ENCODE data around the gene CDH4.

Gene CDH4

DNA sequence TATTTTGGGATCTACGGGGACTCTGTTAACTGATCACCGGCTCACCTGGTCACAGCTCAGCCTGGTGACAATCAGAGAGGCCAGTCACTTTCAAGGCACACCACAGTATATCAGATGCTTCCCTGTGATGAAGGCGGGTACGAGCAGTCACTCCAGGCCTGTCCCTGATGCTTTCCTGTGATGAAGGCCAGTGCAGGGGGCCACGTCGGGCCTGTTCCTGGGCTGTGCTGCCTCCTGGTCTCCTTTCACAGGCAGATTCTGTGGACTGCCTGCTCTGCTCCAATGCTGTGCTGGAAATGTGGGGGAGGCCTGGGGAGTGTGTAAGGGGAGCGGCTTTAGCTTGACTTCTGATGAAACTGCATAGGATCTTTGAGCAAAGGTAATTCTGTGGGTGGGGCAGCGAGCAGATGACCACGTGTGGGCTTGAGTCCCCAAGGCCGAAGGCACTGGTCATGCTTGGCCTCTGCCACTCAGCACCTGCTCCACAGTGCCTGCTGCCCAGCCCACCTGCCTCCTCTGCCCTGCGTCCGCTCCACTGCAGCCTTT is 441.1 kb downstream of the CDH4 start:
- DNase-seq (ENCODE audit: low spot score): no peak

DNA sequence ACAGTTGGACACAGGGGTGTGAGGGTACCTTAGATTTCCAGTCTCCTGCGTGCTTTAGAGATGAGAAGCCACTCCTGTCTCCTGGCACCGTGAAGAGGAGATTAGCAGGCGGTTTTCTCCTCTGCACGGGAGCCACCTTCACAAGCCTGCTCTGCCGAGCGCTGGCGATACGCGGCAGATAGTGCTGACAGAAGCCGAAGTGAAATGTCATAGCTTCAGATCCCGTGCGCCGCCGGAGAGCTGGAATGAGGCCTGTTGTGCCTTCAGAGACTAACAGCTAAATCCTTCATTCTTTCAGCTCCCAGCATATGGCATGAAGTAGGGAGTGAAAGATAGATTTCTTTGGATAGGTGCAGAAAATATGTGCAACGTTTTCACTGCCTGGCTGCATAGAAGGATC is 442.6 kb downstream of the CDH4 start:
- no peak for DNase-seq (ENCODE audit: low spot score)

DNA sequence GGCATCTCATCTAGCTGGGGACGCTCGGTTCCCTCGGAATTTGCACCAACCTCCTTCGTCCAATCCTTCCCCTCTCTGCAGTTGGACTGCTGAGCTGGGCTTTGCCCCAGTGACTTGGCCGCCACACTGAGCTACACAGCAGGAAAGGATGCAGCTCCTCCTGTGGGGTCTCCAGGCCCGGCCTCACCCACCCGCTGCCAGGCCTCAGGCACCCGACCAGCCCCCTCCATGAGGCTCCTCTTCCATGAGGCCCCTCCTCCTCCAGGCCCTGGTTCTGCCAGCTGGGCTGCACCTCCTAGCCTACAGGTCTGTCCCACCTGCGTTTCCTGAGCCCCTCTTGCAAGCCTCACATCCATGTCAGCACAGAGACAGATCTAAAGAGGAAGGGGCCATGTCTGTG is 443.7 kb downstream of the CDH4 start:
- no peak for DNase-seq (ENCODE audit: low spot score)

DNA sequence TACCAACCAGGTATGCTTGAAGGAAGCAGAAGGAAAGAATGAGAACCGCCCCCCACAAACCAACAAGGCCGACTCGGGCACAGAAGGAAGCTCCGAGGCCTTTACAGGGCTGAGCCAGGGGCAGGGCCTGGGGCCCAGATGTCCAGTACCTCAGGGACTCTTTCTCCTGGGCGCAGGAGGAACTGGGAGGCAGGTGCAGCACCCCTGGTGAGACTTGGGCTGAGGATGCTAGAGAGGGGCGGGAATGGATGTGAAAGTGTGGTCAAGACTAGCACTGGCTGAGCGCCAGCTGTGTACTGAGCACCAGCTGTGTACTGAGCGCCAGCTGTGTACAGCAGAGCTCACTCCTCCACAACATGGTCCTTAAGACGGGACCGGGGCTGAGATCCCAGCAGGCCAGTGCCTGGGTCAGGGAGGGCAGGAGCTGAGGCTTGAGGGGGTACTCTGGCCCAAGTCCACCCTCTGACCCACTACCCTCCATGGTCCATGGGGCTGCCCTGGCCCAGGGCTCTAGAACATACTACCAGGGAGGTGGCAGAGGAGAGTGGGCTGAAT is 444.2 kb downstream of the CDH4 start:
- DNase-seq (ENCODE audit: low spot score): no peak

DNA sequence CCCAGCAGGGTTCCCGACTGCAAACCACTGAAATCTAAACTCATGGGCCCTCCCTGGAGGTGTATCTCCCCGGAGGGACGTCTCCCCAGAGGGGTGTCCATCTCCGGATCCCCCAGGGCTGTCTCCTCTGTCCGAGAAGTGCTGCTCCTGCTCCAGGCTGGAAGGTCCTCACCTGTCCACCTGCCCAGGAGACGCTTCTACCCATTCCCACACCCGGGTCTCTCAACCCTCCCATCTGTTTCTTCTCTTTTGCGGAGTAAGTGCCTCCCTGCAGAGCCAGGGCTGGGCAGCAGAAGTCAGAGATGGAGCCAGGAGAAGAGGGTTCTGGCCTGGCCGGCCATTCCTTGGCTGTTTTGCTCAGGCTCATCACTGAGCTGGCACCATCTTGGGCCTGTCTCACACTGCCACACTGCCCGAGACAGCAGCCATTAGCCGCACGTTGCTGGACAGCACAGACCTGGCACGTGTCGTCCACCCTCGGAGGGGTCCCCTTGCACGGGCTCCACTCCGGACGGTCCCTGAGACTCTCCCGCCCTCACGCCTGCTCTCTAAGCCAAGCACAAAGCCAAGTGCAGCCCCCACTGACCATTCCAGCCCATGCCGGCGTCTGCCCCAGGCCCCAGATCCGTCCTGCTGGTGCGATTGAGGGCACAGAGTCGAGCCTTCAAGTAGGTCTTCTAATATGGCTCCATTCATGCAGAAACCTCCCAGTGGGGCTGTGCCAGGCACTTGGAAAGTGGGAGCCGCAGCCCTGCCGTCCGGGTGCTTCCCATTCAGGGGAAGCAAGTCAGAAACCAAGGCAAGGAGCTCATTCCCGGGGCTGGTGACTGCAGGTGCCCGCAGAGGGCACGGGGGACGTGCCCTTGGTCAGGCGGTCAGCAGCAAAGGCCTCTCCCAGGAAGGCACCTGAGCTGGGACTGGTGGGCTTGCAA is 445.9 kb downstream of the CDH4 start:
- no peak for DNase-seq (ENCODE audit: low spot score)

DNA sequence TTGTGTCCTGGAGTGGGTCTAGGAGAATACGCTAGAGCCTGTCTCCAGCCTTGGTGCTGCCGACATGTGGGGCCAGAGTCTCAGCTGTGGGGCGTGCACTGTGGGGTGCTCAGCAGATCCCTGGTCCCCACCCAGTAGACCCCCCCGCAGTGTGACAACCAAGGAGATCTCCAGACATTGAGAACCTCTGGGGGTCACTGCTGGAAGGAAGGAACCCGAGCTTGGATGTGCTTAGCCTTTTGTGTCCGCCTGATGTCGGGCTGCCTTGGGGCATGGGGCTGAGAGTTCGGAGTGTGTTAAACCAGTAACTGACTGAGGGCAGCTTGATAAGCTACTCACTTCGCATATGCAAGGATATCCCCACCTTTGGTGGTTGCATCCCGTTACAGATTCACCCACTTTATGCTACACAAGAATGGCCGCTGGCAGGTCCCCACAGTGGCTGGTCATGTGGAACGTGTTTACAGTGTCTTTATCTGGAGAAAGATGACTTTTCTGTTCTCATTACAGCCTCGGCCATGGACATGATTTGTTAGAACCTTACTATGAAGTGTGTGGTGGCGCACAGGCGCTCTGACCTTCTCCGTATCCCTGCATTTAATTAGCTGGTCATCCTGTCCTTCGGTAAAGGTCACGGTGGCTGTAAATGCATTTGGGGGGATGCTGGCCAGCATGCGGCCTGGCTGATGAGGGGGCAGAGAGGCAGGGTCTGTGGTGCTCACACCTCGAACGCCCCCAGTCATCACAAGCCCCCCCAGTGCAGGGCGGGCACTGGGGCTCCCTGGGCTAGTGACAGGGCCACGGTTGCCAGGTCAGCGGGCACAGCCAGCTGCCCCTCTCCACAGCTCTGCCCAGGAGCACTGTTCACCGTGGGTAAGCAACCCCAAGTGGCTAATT is 446.8 kb downstream of the CDH4 start:
- DNase-seq (ENCODE audit: low spot score): no peak

DNA sequence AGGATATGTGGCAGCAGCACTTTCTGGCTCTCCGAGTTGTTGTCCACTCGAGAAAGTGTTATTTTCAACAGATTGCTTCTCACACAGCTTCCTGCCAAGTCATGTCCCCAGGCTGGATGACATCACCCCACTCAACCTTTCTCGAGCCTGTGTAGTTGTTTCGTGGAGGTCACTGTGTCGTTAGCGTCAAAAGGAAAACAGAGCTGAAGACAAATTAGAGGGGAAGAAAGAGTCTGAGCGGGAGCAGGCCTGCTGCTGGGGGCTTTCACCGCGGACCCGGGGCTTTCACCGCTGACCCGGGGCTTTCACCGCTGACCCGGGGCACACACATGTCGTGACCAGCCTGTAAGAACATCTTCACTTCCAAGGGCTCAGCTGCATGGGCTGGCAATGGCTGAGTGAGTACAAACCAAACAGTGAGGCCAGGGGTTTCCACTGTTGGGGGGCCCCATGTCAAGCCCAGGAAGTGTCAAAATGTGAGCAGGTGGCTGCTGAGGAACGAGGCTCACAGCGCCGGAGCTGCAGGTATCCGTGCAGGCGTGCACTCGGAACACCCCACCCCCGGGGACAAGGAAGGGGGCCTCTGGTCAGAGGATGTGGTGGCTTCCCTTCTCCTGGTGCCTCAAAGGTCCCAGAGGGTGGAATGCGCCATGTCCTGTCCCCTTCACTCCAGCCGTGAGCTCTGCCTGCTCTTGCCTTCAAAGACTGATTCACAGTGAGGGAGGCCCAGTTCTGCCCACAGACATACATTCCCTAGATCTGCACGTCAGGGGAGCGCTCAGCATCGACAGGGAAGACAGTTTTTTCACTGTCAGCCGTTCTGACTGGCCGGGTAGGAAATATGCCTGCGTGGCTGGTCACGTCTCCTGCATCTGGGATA is 447.7 kb downstream of the CDH4 start:
- DNase-seq (ENCODE audit: low spot score): no peak

DNA sequence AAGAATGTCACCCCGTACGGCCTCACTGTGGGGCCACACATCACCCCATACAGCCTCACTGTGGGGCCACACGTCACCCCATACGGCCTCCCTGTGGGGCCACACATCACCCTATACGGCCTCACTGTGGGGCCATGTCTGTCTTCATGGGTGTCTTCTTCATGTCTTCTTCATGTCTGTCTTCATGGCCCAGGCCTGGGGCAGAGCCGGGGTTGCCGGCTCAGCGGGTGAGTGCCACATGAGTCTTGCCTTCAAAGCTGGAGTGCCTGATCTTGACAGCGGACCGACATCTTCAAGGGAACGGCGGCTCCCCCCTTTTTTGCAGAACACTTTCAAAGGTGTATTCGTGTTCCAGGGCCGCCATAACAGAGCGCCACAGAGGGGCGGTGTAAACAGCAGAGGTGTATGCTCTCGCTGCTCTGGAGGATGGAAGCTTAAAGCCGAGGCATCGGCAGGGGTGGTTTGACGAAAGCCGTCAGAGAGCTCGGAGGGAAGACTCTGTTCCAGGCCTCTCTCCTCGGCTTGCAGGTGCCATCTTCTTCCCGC is 448.6 kb downstream of the CDH4 start:
- no peak for DNase-seq (ENCODE audit: low spot score)

DNA sequence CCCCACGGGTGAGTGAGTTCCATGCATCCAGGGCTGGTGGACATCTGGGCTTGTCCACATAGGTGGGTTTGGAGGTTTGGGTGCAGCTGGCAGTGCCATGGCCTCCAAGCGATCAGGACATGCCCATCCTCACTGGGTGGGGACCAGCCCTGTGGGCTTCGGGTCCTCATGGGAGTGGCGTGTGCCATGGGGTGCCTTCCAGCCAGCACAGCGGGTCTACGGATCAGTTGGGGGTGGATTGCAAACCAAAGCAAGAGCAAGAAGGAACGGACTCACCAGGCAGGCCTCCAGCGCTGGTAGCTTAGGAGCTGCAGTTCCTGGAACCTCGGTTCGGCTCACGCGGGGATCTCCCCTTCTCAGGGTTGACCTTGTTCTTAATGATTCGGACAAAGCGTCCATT is 449.3 kb downstream of the CDH4 start:
- no peak for DNase-seq (ENCODE audit: low spot score)

DNA sequence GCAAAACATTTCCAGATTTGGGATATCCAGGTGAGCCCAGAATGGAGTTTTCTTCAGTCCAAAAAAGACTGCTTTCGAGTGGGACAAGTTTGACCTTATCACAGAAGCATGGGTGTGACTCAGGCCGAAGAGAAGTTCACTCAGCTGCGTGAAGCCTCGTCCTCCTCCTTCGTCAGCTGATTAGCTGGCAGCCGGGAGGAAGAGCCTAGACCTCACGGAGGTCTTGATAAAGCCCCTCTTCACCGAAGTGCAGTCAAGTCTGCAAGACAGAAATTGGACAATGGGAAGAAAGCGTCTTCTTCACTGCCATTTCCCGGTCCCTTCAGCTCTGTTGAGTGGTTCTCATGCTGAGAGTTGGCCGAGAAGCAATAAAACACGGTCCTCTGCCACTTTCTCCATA is 449.7 kb downstream of the CDH4 start:
- no peak for DNase-seq (ENCODE audit: low spot score)

DNA sequence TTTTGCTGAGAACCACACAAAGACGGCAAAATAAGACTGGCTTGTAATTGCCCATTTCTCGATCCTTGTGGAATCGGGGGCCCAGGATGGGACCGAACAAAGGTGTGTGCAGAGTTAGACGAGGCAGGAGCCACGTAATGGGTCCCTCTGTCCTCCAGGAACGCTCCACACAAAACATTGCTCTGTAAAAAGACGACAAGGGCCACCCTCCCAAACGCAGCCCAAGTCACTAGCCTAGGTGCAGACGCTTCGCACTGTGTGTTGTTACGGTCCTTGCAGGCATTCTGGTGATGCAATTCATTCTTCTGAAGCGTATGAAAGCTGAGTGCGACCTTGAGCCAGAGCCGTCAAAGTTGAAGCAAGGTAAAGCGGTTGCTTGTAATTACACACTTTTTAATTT is 450.2 kb downstream of the CDH4 start:
- DNase-seq (ENCODE audit: low spot score): no peak

DNA sequence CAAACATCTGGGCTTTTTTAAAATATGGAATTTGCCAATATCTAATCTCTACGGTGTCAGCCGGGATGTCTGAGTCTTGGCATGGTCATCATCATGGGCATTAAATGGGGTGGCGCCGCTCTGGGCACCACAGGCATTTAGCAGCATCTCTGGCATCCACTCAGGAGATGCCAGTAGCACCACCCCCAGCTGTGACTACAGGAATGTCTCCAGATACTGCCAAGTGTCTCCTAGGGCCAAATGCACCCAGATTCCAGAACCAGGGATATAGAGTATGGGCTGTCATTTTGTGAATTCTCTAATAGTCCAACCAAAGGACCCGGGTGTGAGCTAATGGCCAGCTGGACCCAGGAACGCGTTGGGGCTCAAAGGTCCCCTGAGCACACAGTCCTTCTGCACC is 452.6 kb downstream of the CDH4 start:
- DNase-seq (ENCODE audit: low spot score): no peak

DNA sequence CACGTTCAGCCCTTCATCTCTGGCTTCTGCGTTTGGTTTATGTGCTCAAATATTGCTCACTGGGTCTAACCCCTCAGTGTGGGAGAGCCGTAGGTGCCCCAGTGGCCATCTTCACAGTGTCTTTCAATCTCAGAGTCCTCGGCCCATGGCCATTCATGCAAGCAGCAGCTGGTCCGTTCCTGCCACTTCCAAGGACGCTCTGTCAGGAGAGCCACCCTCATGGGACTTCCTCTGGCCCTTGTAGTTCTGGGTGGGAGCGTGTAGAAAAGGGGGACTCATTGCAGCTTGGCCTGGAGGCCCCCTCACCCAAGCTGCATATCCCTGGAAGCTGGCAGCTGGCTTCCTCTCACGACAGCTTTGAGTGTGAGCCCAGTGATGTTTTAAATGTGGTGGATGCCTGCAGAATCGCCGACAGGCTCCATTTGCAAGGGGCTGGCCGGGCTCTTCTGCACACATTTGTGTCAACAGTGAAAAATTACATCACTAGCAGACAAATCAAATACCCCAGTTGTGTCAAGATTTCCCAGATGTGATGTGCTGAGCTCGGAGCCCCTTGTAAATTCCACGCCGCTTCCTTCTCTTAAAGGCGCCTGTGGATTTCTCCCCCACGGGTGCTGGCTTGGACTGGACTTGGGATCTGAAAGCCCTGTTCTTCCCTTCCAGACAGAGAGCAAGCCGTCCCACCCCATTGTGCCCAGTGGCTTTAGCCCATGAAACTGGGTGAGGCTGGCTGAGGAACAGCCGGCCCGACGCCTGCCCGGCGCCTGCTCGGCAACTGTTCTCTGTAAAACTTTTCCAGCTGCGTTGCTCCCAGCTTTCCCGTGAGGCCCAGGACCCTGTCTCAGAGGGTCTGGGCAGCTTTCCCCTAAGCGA is 453.6 kb downstream of the CDH4 start:
- DNase-seq (ENCODE audit: low spot score): no peak

DNA sequence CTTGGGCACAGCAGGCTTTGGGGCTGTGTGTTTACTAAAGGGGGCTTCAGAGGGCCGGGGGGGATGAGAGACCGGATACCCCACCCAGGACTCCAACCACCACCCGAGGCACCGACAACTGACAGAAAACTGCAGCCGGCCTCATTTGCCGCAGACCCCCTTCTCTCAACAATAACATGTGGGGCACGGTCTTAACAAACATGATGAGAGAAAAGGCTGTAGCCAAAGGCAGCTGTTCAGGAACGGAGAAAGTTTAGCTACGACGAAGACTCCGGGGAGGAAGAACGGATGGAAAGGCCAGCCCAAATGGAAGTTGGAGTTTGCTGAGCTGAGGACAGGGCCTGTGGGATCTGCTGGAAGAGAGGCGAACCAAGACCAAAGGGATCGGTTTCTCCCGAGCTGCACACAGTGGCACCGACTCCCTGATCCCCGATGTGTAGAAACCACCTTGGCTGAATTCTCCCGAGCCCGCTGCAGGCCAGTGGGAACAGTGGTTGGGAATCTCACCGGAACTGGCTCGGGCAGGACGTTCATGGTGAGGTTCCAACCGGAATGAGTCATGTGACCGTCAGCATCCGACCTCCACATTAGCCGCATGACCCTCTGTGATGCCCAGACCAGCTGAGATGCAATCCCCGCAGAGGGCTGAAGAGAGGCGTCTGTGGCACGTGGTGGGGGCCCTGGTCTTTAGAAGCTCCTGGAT is 454.3 kb downstream of the CDH4 start:
- DNase-seq (ENCODE audit: low spot score): no peak

DNA sequence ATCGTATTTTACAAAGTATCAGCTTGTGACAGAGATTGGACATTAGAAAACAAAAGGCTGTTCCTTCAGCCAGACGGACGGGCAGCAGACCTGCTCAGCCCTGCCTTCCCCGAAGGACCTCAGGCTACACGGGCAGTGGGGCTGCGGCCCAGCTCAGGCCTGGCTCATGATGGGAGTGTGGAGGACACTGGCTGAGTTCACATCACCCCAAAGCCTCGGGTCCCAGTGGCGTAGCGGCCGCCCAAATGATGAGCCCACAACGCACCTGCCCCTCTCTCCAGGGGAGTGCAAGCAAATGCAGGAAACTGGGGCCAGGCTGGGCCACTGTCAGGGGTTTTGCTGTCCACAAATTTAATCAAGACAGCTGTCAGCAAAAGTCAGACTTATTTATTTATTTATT is 456.8 kb downstream of the CDH4 start:
- DNase-seq (ENCODE audit: low spot score): no peak

DNA sequence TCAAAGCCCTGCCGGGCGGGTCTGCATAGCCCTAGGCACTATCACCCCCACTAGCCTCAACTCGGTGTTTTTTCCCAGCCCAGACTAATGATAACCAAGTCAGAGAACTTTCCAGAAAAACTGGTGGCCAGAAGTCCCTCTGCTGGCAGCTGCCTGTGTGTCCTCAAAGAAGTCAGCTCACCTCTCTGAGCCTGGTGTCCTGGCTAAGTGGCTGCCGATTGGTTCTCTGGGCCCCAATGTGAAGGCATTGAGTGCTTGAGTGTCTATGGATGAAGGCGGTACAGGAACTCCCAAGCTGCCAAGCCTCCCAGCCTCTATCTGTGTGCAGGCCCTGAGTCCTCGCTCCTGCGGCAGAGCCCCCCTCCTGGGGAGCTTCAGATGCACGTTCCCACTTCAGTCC is 458.0 kb downstream of the CDH4 start:
- no peak for DNase-seq (ENCODE audit: low spot score)

DNA sequence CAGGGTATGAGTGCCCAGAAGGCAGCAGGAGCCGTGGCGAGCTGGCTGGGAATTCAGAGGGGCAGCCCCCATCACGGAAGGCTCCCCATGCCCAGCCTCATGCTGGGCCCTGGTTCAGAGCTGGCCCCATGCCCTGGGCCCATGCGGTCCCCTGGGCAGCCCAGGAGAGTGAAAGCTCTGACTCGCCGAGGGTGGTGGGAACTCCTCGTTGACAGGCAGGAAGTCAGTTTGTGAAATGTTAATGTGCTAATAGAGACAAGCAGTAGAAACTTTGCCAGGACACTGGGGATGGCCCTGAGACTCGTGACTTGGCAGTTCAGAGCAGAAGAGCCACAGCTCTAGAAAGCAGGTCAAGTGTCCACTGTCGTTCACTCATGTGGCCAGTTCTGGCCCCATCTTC is 460.6 kb downstream of the CDH4 start:
- no peak for DNase-seq (ENCODE audit: low spot score)

DNA sequence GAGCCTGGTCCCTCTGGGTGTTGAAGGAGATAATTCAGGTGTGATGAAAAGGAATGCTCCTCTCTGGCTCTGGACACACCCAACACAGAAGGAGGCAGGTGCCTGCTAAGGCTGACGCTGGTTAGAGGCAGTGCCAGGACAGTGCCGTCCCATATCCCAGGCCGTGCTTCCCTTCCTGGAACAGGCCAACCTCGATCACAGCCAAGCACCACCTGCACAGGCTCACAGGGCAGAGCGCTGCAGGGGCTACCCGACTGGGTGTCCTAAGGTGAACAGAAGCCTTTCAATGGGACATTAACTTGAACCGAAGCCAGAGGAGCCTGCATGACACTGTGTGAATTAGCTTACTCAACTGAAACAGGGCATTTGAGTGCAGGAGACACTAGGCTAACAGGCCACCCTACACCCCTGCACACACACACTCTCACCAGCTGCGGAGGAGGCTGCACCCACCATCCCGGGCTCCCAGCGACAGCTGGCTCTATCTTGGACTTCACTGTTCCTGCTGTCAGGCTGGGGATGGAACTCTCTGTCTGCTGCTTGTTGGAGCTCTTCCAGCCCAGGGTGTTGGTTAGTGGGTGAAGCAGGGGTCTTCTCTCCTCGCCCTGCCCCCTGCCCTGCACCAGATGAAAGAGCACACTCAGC is 466.4 kb downstream of the CDH4 start:
- DNase-seq (ENCODE audit: low spot score): no peak

Measured in left forelimb (tissue), 1 donor.